HS-27A (cell line): Measurements from ENCODE around the gene MIPOL1.
"Not testable (repeated sequence)": the region's sequence is repeated elsewhere in the genome, so short reads cannot be mapped to it uniquely, and the experiment has no call there.

Source experiments
- DNase-seq: peaks from one replicate; pipeline ENCODE4 v3.0.0-alpha.2; 2012; ENCODE audit warnings: low read depth, missing footprints

The MIPOL1 gene

GRCh38 chr14:37457334-37457733 lies 259.6 kb downstream of the MIPOL1 start:
- no peak for DNase-seq

DNA sequence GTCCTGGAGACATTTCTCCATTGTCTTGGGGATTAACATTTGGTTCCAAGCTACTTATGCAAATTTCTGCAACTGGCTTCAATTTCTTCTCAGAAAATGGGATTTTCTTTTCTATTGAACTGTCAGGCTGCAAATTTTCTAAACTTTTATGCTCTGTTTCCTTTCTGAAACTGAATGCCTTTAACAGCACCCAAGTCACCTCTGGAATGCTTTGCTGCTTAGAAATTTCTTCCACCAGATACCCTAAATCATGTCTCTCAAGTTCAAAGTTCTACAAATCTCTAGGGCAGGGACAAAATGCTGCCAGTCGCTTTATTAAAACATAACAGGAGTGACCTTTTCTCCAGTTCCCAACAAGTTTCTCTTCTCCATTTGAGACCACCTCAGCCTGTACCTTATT lies 264.7 kb downstream of the MIPOL1 start:
- DNase-seq = not testable (repeated sequence)

DNA sequence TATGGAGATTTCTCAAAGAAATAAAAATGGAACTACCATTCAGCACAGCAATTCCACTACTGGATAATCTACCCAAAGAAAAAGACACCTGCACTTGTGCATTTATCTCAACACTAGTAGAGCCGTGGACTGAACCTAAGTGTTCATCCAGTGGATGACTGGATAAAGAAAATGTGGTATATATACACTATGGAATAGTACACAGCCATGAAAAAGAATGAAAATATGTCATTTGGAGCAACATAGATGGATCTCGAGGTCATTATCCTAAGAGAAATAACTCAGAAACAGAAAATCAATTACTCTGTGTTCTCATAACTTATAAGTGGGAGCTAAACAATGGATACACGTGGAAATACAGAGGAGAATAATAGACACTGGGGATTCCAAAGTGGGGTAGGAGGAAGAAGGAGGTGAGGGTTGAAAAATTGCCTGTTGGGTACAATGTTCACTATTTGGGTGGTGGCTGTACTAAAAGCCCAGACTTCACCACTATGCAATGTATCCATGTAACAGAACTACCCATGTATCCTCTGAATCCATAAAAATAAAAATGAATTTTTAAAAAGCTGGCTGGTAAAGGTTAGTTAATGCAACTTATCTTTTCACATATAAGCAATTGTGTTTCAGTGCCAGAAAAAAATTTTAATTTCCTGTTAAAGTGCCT lies 266.6 kb downstream of the MIPOL1 start:
- DNase-seq = no peak

DNA sequence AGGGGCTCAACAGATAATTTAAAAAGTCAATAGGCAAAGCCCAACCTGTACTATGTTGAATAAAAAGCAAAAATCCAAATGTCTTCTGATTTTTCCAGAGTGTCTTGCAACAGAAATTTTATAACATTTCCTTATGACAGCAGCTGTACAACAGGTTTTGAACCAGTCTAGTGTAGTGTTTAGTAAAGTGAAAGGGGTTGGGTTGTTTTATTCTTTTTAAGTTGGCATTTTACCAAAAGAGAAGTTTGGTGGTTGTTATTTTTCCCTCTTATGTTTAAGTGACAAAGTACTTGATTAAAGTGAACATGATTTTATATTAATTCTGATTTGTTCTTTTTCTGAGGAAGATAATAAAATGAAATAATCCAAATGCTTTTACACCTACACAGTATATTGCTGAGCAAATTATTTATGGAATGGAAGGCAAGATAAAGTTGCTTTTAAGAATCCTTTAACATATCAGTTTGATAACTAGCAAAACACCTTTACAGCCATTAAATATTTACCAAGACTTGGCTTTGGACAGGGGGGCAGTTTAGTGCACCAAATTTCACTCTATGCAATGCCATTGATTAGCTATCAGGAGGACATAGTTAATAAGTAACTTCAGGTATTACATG lies 268.4 kb downstream of the MIPOL1 start:
- DNase-seq = no peak

DNA sequence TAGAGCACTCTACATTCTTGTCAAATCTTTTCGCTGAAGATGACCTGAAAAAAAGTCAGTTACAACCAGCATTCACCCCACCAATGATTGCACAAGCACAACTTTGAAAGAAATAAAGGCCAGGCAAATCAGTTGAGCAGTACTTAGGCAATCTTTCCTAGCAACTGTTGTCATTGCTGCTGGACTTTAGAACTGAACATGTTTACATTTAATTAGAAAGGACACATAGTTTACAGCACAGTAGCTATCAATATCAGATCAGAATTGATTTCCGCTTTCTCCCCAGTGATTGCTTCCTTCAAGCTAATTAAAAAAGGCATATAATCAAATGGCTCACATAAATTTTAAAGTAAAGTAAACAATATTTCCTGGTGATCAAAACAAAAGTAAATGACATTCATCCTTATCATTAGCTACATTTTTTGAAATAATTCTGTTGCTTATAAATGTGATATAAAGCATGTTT lies 268.9 kb downstream of the MIPOL1 start:
- DNase-seq = no peak

DNA sequence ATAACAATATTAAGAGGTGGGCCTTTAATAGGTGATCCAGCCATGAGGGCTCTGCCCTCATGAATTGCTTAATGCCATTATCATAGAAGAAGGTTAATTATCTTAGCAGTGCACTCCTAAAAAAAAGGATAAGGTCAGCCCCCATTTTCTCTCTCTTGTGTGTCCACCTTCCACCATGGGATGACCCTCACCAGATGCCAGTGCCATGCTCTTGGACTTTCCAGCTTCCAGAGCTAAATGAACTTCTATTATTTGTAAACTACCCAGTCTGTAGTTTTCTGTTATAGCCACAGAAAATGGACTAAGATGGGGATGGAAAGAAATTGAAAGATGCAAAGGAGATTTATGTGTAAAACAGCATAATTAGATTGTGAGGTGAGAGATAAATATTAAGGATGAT lies 271.9 kb downstream of the MIPOL1 start:
- no peak for DNase-seq

DNA sequence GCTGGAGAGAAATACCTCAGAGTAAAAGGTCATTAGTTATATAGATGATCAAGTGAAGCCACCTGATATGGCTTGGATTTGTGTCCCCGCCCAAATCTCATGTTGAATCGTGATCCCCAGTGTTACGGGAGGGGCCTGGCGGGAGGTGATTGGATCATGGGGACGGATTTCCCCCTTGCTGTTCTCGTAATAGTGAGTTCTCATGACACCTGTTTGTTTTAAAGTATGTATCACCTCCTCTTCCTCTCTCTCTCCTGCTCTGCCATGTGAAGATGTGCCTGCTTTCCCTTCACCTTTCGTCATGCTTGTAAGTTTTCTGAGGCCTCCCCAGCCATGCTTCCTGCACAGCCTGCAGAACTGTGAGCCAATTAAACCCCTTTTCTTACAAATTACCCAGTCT lies 272.5 kb downstream of the MIPOL1 start:
- no peak for DNase-seq

- no peak for DNase-seq
These were observed 275.2 kb downstream of the MIPOL1 start for GRCh38 chr14:37472906-37473305.

- DNase-seq = no peak
These were observed 276.5 kb downstream of the MIPOL1 start for GRCh38 chr14:37474191-37474590.

DNA sequence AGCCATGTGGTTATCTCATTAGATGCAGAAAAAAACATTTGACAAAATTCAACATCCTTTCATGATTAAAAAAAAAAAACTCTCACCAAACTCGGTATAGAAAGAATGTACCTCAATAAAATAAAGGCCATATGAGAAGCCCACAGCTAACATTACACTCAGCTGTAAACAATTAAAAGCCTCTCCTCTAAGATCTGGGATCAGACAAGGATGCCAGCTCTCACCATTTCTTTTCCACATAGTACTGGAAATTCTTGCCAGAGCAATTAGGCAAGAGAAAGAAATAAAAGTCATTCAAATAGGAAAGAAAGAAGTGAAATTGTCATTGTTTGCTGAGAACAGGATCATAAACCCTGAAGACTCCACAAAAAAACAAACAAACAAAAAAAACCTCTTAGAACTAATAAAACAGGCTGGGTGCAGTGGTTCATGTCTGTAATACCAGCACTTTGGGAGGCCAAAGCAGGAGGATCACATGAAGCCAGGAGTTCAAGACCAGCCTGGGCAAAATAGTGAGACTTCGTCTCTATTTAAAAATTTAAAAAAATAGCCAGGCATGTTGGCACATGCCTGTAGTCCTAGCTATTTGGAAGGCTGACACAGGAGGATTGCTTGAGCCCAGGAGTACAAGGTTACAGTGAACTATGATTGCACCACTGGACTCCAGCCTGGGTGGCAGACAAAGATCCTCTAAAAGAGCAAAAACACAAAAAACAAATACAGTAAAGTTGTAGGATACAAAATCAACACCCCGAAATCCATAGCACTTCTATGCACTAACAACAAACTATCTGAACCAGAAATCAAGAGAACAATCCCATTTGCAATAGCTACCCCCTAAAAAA lies 282.9 kb downstream of the MIPOL1 start:
- no peak for DNase-seq

- DNase-seq = no peak
These were observed 284.7 kb downstream of the MIPOL1 start for GRCh38 chr14:37482428-37482827.

DNA sequence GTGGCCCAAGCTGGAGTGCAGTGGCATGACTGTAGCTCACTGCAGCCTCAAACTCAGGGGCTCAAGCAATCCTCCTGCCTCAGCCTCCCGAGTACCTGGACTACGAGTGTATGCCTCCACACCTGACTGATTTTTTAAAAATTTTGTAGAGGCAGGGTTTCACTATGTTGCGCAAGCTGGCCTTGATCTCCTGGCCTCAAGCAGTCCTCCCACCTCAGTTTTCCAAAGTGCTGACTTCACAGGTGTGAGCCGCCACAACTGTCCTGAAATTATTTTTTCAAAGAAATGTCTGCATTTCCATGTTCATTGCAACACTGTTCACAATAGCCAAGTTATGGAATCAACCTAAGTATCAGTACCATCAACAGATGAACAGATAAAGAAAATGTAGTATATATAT lies 285.9 kb downstream of the MIPOL1 start:
- DNase-seq = no peak

GRCh38 chr14:37490607-37491006 lies 292.9 kb downstream of the MIPOL1 start:
- DNase-seq = no peak

GRCh38 chr14:37491076-37491475 lies 293.3 kb downstream of the MIPOL1 start:
- no peak for DNase-seq

DNA sequence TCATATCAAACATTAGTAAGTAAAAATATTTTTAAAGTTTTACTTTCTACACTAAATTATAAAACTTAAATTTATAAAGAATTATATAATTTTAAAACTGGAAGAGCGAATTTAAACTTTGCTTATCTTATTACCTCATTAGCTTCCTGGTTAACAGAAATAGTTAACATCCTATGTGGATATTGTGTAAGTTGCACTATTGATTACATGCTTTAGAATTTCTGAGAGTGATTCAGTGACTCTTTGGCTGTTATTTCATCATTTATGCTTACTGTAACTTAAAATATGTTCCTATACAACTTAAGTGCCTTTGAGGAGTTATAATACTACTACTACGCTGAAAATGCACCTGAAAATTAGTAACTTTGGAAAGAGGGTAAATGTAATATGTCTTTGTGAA lies 295.9 kb downstream of the MIPOL1 start:
- no peak for DNase-seq

DNA sequence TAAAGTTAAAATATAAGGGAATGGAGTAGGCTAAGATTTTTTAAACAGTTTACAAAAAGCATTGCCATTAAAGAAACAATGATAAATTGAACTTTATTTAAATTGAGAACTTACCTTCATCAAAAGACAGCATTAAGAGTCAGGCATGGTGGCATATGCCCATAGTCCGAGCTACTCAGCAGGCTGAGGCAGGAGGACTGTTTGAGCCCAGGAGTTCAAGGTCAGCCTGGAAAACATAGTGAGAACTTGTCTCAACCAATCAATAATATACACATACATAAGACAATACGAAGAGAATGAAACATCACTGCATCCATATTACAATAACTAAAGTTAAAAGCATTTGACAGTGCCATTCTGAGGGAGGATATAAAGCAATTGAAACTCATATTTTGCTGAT lies 299.7 kb downstream of the MIPOL1 start:
- no peak for DNase-seq

DNA sequence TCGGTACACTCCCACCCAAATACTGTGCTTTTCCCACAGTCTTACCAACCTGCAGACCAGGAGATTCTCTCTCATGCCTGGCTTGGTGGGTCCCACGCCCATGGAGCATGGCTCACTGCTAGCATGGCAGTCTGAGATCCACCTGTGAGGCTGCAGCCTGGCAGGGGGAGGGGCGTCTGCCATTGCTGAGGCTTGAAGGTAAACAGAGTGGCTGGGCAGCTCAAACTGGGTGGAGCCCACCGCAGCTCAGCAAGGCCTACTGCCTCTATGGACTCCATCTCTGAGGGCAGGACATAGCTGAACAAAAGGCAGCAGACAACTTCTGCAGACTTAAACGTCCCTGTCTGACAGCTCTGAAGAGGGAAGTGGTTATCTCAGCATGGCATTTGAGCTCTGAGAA lies 304.1 kb downstream of the MIPOL1 start:
- no peak for DNase-seq

GRCh38 chr14:37508503-37508902 lies 310.8 kb downstream of the MIPOL1 start:
- DNase-seq = no peak

GRCh38 chr14:37512173-37512572 lies 314.4 kb downstream of the MIPOL1 start:
- DNase-seq = no peak

DNA sequence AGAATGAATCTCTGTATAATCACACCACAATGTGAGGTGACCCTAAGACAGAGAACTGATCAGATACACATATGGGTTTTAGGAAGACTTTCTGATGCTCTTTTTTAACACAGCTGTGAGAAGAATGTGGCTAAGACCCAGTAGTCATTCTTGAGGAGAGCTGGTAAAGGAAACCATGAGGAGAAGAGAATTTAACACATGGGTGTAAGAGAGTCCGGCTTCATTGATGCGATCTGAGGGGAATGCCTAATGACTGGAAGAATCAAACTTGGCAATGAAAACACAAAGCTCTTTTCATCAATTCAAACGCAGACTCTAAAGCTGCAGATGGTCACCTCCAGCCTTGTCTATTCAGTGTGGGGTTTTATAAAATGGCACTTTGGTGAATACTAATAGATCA lies 318.0 kb downstream of the MIPOL1 start:
- no peak for DNase-seq

DNA sequence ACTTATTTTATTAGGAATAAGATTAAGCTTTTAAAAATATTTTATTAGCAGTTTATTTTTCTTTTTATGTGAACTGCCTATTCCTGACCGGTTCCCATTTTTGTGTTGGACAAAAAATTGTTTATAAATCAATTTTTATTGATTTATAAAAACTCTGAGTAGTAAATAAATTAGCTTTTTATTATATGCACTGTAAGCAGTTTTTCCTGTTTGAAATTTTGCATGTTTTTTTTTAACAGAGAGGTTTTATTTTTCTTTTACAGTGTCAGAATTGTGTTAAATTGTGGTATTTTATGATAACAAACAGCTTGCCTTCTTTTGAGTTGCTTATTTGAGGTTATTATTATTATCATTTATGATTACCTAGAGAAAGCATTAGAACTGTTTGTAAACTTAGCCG lies 329.3 kb downstream of the MIPOL1 start:
- no peak for DNase-seq

GRCh38 chr14:37539992-37540391 lies 342.3 kb downstream of the MIPOL1 start:
- DNase-seq = no peak

DNA sequence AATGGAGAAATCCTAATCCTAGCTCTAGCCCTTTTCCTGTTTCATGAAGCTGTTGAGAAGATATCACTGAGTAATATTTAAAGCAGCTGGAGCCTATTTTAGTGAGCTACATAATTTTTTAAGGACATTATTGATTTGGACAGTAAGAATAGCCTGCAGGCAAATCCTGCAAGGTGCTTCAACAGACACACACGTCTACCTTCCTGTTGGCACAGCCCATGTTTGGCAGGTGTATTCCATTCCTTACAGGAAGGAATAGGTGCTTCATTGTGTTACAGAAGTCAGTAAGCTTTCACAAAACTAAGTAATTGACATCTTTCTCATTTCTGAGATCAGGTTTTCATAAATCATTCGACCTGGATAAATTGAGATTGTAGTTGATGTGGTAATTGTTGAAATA lies 346.7 kb downstream of the MIPOL1 start:
- DNase-seq = no peak
